Suprapubic skin (tissue), 4 donors: ENCODE results near the gene TMEM80.
A peak's percentile ranks its signal among the peaks of the same experiment; 100 is the strongest.

Experiments used
- POLR2A ChIP-seq, 2 donors: fragments of 450-650 bp; IDR thresholded peaks; one replicate each; pipeline ENCODE4 v1.6.1; 2017; ENCODE audit warnings: antibody characterized with exemption in 2 of 2, mild to moderate bottlenecking in 2 of 2, moderate library complexity in 2 of 2
- POLR2AphosphoS5 ChIP-seq, 3 donors: sonication (generic); formaldehyde crosslinking; IDR thresholded peaks; one replicate each; pipeline ENCODE4 v1.6.1; 2017; ENCODE audit warnings: antibody characterized with exemption in 3 of 3
- TF ChIP-seq, protein P1 (sequence below), 2 donors: fragments of 200-600 bp in 1 of 2; fragments of 450-650 bp in 1 of 2; sonication (generic) in 1 of 2; IDR thresholded peaks; one replicate each; pipeline ENCODE4 v1.5.1; 2016 to 2019; ENCODE audit warnings: antibody characterized with exemption in 2 of 2, mild to moderate bottlenecking in 1 of 2, moderate library complexity in 1 of 2

DNA sequence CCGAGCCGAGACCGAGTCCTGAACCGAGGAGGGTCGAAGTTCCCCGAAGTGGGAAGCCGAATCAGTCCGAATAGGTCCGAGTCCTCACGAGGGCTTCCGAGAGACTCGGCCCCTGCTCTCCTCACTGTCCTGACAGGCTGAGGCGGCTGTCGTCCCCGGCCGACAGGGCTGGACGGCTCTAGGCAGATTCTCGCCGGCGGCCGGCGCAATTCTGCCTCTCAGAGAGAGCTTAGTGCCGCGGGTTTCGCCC lies 403 bp upstream of the TMEM80 start:
- no peak for TF ChIP-seq POLR2A (IDR thresholded peaks at IDR 0.05)
- TF ChIP-seq, protein P1, sequence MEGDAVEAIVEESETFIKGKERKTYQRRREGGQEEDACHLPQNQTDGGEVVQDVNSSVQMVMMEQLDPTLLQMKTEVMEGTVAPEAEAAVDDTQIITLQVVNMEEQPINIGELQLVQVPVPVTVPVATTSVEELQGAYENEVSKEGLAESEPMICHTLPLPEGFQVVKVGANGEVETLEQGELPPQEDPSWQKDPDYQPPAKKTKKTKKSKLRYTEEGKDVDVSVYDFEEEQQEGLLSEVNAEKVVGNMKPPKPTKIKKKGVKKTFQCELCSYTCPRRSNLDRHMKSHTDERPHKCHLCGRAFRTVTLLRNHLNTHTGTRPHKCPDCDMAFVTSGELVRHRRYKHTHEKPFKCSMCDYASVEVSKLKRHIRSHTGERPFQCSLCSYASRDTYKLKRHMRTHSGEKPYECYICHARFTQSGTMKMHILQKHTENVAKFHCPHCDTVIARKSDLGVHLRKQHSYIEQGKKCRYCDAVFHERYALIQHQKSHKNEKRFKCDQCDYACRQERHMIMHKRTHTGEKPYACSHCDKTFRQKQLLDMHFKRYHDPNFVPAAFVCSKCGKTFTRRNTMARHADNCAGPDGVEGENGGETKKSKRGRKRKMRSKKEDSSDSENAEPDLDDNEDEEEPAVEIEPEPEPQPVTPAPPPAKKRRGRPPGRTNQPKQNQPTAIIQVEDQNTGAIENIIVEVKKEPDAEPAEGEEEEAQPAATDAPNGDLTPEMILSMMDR (IDR thresholded peaks at IDR 0.05): no peak
- TF ChIP-seq POLR2AphosphoS5 (IDR thresholded peaks at IDR 0.05): peak in 1 of 3 donors; percentile 6
